ENCODE results near the gene PHYHIPL. TPM values are rescaled to one million over a fixed set of nuclear protein-coding genes. Genes with fewer than 3 reads are reported as not detected.

The PHYHIPL gene
- polyA plus RNA-seq, 1 donor = 19.1 TPM

DNA sequence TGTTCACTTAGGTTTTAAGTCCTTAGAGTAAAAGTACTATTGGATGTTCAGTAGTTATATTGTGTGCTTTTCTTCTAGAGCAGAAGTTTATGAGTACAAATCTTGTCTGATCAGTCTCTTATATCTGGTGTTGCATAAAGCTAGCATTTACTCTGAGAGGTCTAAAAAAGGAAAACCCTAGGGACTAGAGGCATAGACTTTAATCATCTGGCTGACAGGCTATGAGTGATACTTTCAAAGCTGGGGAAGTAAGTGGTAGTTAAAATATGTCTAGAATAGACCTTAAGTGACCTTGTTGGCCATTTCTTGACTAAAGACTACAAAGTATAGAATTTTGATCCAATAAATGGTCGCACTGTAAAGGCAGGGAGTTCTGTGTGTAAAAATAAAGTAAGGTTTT, 32.9 kb upstream of the PHYHIPL start:
- no peak for DNase-seq

DNA sequence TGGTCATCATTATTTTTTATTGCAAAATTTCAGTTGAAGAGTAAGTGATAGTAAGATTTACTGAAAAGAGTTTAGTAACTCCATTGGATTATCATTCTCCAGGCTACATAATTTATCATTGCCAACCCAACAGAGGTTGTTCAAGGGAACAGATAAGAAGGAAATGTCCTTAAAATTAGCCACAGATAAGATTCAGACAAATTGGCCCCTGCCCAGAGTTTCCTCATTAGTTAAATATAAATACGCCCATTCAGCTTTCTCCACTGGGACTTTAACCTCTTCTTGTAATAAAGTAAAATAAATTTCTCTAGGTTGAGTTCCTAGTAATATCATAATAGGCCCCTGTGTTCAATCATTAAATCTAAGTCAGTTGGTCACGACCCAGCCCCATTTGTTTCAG, 27.7 kb upstream of the PHYHIPL start:
- no peaks in the 10 kb centered on the region for H3K4me1 ChIP-seq (ENCODE audit: control insufficient read depth, insufficient read depth, low read length)
- no peaks in the 10 kb centered on the region for H3K27me3 ChIP-seq (ENCODE audit: control insufficient read depth, insufficient read depth, low read length)
- DNase-seq = peak; percentile 53 to 82
- no peaks in the 10 kb centered on the region for H3K36me3 ChIP-seq (ENCODE audit: control insufficient read depth, insufficient read depth, low read length)
- WGBS (ENCODE audit: insufficient coverage, low lambda C conversion rate) = no CpG with 5 or more reads among the region's 2 CpGs
- H3K27ac ChIP-seq (ENCODE audit: low read length) = no peak overlapping the region
- no peaks in the 10 kb centered on the region for H3K9me3 ChIP-seq (ENCODE audit: control insufficient read depth, low read depth, low read length)
- no peak overlapping the region for H3K4me3 ChIP-seq (ENCODE audit: low read length)

More for the DNA sequence above, 32.9 kb upstream of the PHYHIPL start:
- Histone ChIP-seq H3K27ac (ENCODE audit: low read length) (no peak overlapping the region), H3K27me3 (ENCODE audit: control insufficient read depth, insufficient read depth, low read length) (no peaks in the 10 kb centered on the region), H3K4me1 (ENCODE audit: control insufficient read depth, insufficient read depth, low read length) (no peaks in the 10 kb centered on the region), H3K36me3 (ENCODE audit: control insufficient read depth, insufficient read depth, low read length) (no peaks in the 10 kb centered on the region), H3K9me3 (ENCODE audit: control insufficient read depth, low read depth, low read length) (no peaks in the 10 kb centered on the region), H3K4me3 (ENCODE audit: low read length) (no peak overlapping the region)
- WGBS (ENCODE audit: insufficient coverage, low lambda C conversion rate) = no CpG with 5 or more reads among the region's 1 CpG

- Histone ChIP-seq H3K36me3 (ENCODE audit: control insufficient read depth, insufficient read depth, low read length) (no peaks in the 10 kb centered on the region), H3K27me3 (ENCODE audit: control insufficient read depth, insufficient read depth, low read length) (no peaks in the 10 kb centered on the region), H3K4me1 (ENCODE audit: control insufficient read depth, insufficient read depth, low read length) (no peaks in the 10 kb centered on the region), H3K9me3 (ENCODE audit: control insufficient read depth, low read depth, low read length) (no peaks in the 10 kb centered on the region), H3K4me3 (ENCODE audit: low read length) (no peak overlapping the region), H3K27ac (ENCODE audit: low read length) (no peak overlapping the region)
- WGBS (ENCODE audit: insufficient coverage, low lambda C conversion rate) = no CpG with 5 or more reads among the region's 2 CpGs
- DNase-seq = no peak
These were observed 20.9 kb upstream of the PHYHIPL start for GRCh38 chr10:59155556-59155955.

GRCh38 chr10:59167512-59167911, 8.9 kb upstream of the PHYHIPL start:
- no peaks in the 10 kb centered on the region for H3K36me3 ChIP-seq (ENCODE audit: control insufficient read depth, insufficient read depth, low read length)
- no CpG with 5 or more reads among the region's 2 CpGs for WGBS (ENCODE audit: insufficient coverage, low lambda C conversion rate)
- no peak overlapping the region for H3K27ac ChIP-seq (ENCODE audit: low read length)
- no peaks in the 10 kb centered on the region for H3K27me3 ChIP-seq (ENCODE audit: control insufficient read depth, insufficient read depth, low read length)
- no peak overlapping the region for H3K4me3 ChIP-seq (ENCODE audit: low read length)
- H3K9me3 ChIP-seq (ENCODE audit: control insufficient read depth, low read depth, low read length) = no peaks in the 10 kb centered on the region
- H3K4me1 ChIP-seq (ENCODE audit: control insufficient read depth, insufficient read depth, low read length) = no peaks in the 10 kb centered on the region
- no peak for DNase-seq

- H3K36me3 ChIP-seq (ENCODE audit: control insufficient read depth, insufficient read depth, low read length) = no peaks in the 10 kb centered on the region
- WGBS (ENCODE audit: insufficient coverage, low lambda C conversion rate) = no CpG with 5 or more reads among the region's 5 CpGs
- no peak overlapping the region for H3K4me3 ChIP-seq (ENCODE audit: low read length)
- H3K9me3 ChIP-seq (ENCODE audit: control insufficient read depth, low read depth, low read length) = no peaks in the 10 kb centered on the region
- H3K27ac ChIP-seq (ENCODE audit: low read length) = no peak overlapping the region
- peaks cover 6% of the 10 kb centered on the region for H3K4me1 ChIP-seq (ENCODE audit: control insufficient read depth, insufficient read depth, low read length)
- DNase-seq = no peak
- peaks cover 13% of the 10 kb centered on the region for H3K27me3 ChIP-seq (ENCODE audit: control insufficient read depth, insufficient read depth, low read length)
These were observed 3.9 kb upstream of the PHYHIPL start for GRCh38 chr10:59172567-59172966.

GRCh38 chr10:59173414-59173813, 3.0 kb upstream of the PHYHIPL start:
- DNase-seq = no peak
- H3K27ac ChIP-seq (ENCODE audit: low read length) = peak overlapping the region; percentile 41

GRCh38 chr10:59175538-59176240, 754 bp upstream of the PHYHIPL start:
- peak overlapping the region; percentile 84 for H3K27ac ChIP-seq (ENCODE audit: low read length)
- 0% methylated on average over 1 of the region's 26 CpGs for WGBS (ENCODE audit: insufficient coverage, low lambda C conversion rate)
- DNase-seq = peak in 1 of 2 donors; percentile 35

More at GRCh38 chr10:59173414-59173813, 3.0 kb upstream of the PHYHIPL start:
- H3K9me3 ChIP-seq (ENCODE audit: control insufficient read depth, low read depth, low read length) = no peaks in the 10 kb centered on the region
- no peaks in the 10 kb centered on the region for H3K36me3 ChIP-seq (ENCODE audit: control insufficient read depth, insufficient read depth, low read length)
- H3K4me1 ChIP-seq (ENCODE audit: control insufficient read depth, insufficient read depth, low read length) = peaks cover 6% of the 10 kb centered on the region
- no peak overlapping the region for H3K4me3 ChIP-seq (ENCODE audit: low read length)
- peaks cover 13% of the 10 kb centered on the region for H3K27me3 ChIP-seq (ENCODE audit: control insufficient read depth, insufficient read depth, low read length)

DNA sequence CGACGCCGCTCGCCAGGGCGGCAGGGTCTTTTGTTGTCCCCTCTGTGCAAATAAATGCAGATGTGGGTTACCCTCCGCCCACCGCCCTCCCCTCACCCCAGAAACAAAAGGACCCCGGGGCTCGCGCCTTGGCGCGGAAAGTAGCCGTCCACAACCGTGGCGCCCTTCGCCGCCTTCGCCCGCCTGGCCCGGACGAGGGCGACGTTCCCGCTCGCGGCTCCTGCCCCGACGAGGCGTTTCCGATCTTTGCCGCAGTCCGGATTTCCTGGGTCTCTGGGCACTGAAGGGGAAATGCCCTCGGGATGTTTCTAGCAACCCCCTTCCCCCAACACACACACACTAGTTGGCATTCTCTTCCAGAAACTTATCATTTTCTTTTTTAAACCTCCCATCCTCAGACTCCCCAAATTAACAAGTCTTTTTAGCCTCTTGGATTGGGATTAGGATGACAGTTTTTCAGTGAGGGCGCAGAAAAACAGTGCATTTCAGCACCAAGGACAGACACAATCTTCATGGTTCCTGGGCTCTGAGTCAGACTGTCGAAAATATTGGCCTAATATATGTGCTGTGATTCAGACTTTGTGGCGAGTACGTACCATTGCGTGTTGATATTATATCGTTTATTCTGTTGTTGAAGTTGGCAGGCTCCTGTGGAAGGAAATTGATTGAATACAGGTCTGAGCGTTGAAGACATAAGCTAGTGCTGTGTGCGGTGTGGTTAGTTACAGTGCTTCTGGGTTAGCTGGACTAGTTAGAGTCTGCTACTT, 771 bp downstream of the PHYHIPL start:
- Histone ChIP-seq H3K27ac (ENCODE audit: low read length) (peak overlapping the region; percentile 97), H3K4me1 (ENCODE audit: control insufficient read depth, insufficient read depth, low read length) (peaks cover 14% of the 10 kb centered on the region), H3K9me3 (ENCODE audit: control insufficient read depth, low read depth, low read length) (no peaks in the 10 kb centered on the region), H3K36me3 (ENCODE audit: control insufficient read depth, insufficient read depth, low read length) (no peaks in the 10 kb centered on the region), H3K27me3 (ENCODE audit: control insufficient read depth, insufficient read depth, low read length) (peaks cover 13% of the 10 kb centered on the region), H3K4me3 (ENCODE audit: low read length) (peak overlapping the region; percentile 95)
- peak; percentile 47 to 86 for DNase-seq
- WGBS (ENCODE audit: insufficient coverage, low lambda C conversion rate) = no CpG with 5 or more reads among the region's 41 CpGs

More at GRCh38 chr10:59175538-59176240, 754 bp upstream of the PHYHIPL start:
- H3K27me3 ChIP-seq (ENCODE audit: control insufficient read depth, insufficient read depth, low read length) = peaks cover 13% of the 10 kb centered on the region
- H3K9me3 ChIP-seq (ENCODE audit: control insufficient read depth, low read depth, low read length) = no peaks in the 10 kb centered on the region
- peak overlapping the region; percentile 89 for H3K4me3 ChIP-seq (ENCODE audit: low read length)
- no peaks in the 10 kb centered on the region for H3K36me3 ChIP-seq (ENCODE audit: control insufficient read depth, insufficient read depth, low read length)
- peaks cover 10% of the 10 kb centered on the region for H3K4me1 ChIP-seq (ENCODE audit: control insufficient read depth, insufficient read depth, low read length)

GRCh38 chr10:59177836-59178235, 1.4 kb downstream of the PHYHIPL start:
- peaks cover 13% of the 10 kb centered on the region for H3K27me3 ChIP-seq (ENCODE audit: control insufficient read depth, insufficient read depth, low read length)
- no peaks in the 10 kb centered on the region for H3K9me3 ChIP-seq (ENCODE audit: control insufficient read depth, low read depth, low read length)
- H3K36me3 ChIP-seq (ENCODE audit: control insufficient read depth, insufficient read depth, low read length) = no peaks in the 10 kb centered on the region
- peak overlapping the region; percentile 97 for H3K27ac ChIP-seq (ENCODE audit: low read length)
- peaks cover 14% of the 10 kb centered on the region for H3K4me1 ChIP-seq (ENCODE audit: control insufficient read depth, insufficient read depth, low read length)
- H3K4me3 ChIP-seq (ENCODE audit: low read length) = peak overlapping the region; percentile 95
- WGBS (ENCODE audit: insufficient coverage, low lambda C conversion rate) = 36% methylated on average over 3 of the region's 5 CpGs
- DNase-seq = peak in 1 of 2 donors; percentile 16

GRCh38 chr10:59179068-59179467, 2.6 kb downstream of the PHYHIPL start:
- peak in 1 of 2 donors; percentile 30 for DNase-seq
- 33% methylated on average over 1 of the region's 2 CpGs for WGBS (ENCODE audit: insufficient coverage, low lambda C conversion rate)

More at GRCh38 chr10:59179068-59179467, 2.6 kb downstream of the PHYHIPL start:
- Histone ChIP-seq H3K27me3 (ENCODE audit: control insufficient read depth, insufficient read depth, low read length) (peaks cover 13% of the 10 kb centered on the region), H3K4me3 (ENCODE audit: low read length) (peak overlapping the region; percentile 95), H3K36me3 (ENCODE audit: control insufficient read depth, insufficient read depth, low read length) (no peaks in the 10 kb centered on the region), H3K9me3 (ENCODE audit: control insufficient read depth, low read depth, low read length) (no peaks in the 10 kb centered on the region), H3K27ac (ENCODE audit: low read length) (peak overlapping the region; percentile 32), H3K4me1 (ENCODE audit: control insufficient read depth, insufficient read depth, low read length) (peaks cover 8% of the 10 kb centered on the region)
